Keratinocyte (primary cell): ENCODE measurements around the gene NSG1. TPM values are rescaled to one million over a fixed set of nuclear protein-coding genes. Genes with fewer than 3 reads are reported as not detected.

ENCODE experiments used
- DNase-seq: peaks from one replicate; pipeline ENCODE4 v3.0.0-alpha.2; 2011; ENCODE audit warnings: low read depth, missing footprints, low spot score
- FAIRE-seq: peaks from 2 replicates; lab custom pipeline; 2011; peaks lifted over from hg19 to GRCh38; lab: Jason Lieb, UNC
- H2AFZ ChIP-seq: 2 replicates; pipeline ENCODE4 v1.6.0; 2012; ENCODE audit warnings: low read length, control low read depth, inconsistent platforms; ENCODE audit not compliant: control insufficient read depth
- H3K27ac ChIP-seq: 2 replicates; pipeline ENCODE4 v1.5.1; 2011; ENCODE audit warnings: low read length; ENCODE audit not compliant: control insufficient read depth, insufficient read depth
- H3K27me3 ChIP-seq: 3 replicates; pipeline ENCODE4 v1.6.0; 2011; ENCODE audit warnings: low read length; ENCODE audit not compliant: control insufficient read depth, insufficient read depth; ENCODE audit errors: extremely low read depth
- H3K36me3 ChIP-seq, 2 experiments: 2 replicates in 1 of 2; 3 replicates in 1 of 2; pipeline ENCODE4 v1.5.1; 2011; ENCODE audit warnings: low read length in 2 of 2, mild to moderate bottlenecking in 1 of 2; ENCODE audit not compliant: control insufficient read depth in 2 of 2, insufficient read depth in 2 of 2; ENCODE audit errors: extremely low read depth in 1 of 2
- H3K4me1 ChIP-seq: 3 replicates; pipeline ENCODE4 v1.5.1; 2011; ENCODE audit warnings: low read length; ENCODE audit not compliant: control insufficient read depth, insufficient read depth; ENCODE audit errors: extremely low read depth
- H3K4me2 ChIP-seq: 3 replicates; pipeline ENCODE4 v1.6.0; 2011; ENCODE audit warnings: low read depth, low read length; ENCODE audit not compliant: control insufficient read depth, insufficient read depth; ENCODE audit errors: extremely low read depth
- H3K4me3 ChIP-seq, 3 experiments: fragments of 200-600 bp in 1 of 3; sonication (generic) in 1 of 3; 2 replicates in 2 of 3; 3 replicates in 1 of 3; pipeline ENCODE4 v1.5.1; 2011 to 2016; ENCODE audit warnings: low read length in 3 of 3, mild to moderate bottlenecking in 3 of 3, control low read depth in 2 of 3, inconsistent platforms in 1 of 3, low read depth in 1 of 3, mixed read lengths in 1 of 3, mixed run types in 1 of 3, moderate library complexity in 1 of 3; ENCODE audit not compliant: control insufficient read depth in 2 of 3, insufficient read depth in 2 of 3; ENCODE audit errors: extremely low read depth in 1 of 3
- H3K79me2 ChIP-seq: 2 replicates; pipeline ENCODE4 v1.6.0; 2012; ENCODE audit warnings: low read length; ENCODE audit not compliant: control insufficient read depth, insufficient read depth
- H3K9ac ChIP-seq: 3 replicates; pipeline ENCODE4 v1.6.0; 2011; ENCODE audit warnings: low read length; ENCODE audit not compliant: control insufficient read depth, insufficient read depth; ENCODE audit errors: extremely low read depth
- H3K9me1 ChIP-seq: 3 replicates; pipeline ENCODE4 v1.6.0; 2011; ENCODE audit warnings: low read length; ENCODE audit not compliant: control insufficient read depth, insufficient read depth; ENCODE audit errors: extremely low read depth
- H3K9me3 ChIP-seq: 2 replicates; pipeline ENCODE4 v1.5.1; 2012; ENCODE audit warnings: low read depth, low read length; ENCODE audit not compliant: control insufficient read depth
- H4K20me1 ChIP-seq: 3 replicates; pipeline ENCODE4 v1.6.0; 2011; ENCODE audit warnings: low read length; ENCODE audit not compliant: control insufficient read depth, insufficient read depth; ENCODE audit errors: extremely low read depth
- CTCF ChIP-seq, 3 experiments: IDR thresholded peaks in 1 of 3; conservative IDR thresholded peaks in 1 of 3; optimal IDR thresholded peaks in 1 of 3; 2 replicates in 2 of 3; 3 replicates in 1 of 3; pipeline versions ENCODE3 to v1.5.1; 2011; ENCODE audit warnings: low read length in 3 of 3, mild to moderate bottlenecking in 3 of 3, moderate library complexity in 2 of 3, control low read depth in 1 of 3, inconsistent platforms in 1 of 3; ENCODE audit not compliant: insufficient read depth in 2 of 3; ENCODE audit errors: extremely low read depth in 1 of 3
- EZH2 ChIP-seq: IDR thresholded peaks from one replicate; pipeline ENCODE4 v1.6.1; 2012; ENCODE audit warnings: inconsistent platforms, mild to moderate bottlenecking, low read length, moderate library complexity
- dilution Hi-C: fragments of 300-500 bp; cut with MboI; formaldehyde crosslinking; loops from one replicate; pipeline ENCODE4 v1.7.0; 2020; ENCODE audit warnings: low sequenced_read_pairs; ENCODE audit not compliant: extremely low pct_ligation_motif_present
- polyA plus RNA-seq, 5 experiments: library from polyadenylated mRNA; depleted of rRNA in 3 of 5; stranded (reverse) in 3 of 5; stranded (forward) in 1 of 5; unstranded in 1 of 5; fragments of >200 nt; gene quantifications; 1 replicate in 1 of 5; 2 replicates in 3 of 5; 3 replicates in 1 of 5; pipeline versions ENCODE4 v1.2.1 to v1.2.3, GENCODE V29; 2011 to 2012; ENCODE audit warnings: missing spikeins in 2 of 5, low read depth in 1 of 5, low replicate concordance in 1 of 5

The NSG1 gene
- polyA plus RNA-seq, 1 donor (not counting 4 experiments of a cell fraction or from before 2014, with no cell fraction given), result 49.3 TPM

- H3K9me3 ChIP-seq, result no peaks in the 10 kb centered on the region
- peaks cover 2 to 11% of the 10 kb centered on the region in 2 experiments for H3K36me3 ChIP-seq
- no peak overlapping the region for H2AFZ ChIP-seq
- DNase-seq, result no peak
- H3K9me1 ChIP-seq, result no peaks in the 10 kb centered on the region
- no peak overlapping the region for H3K27ac ChIP-seq
- TF ChIP-seq CTCF (optimal IDR thresholded peaks at IDR 0.05 in 1 of 3, IDR thresholded peaks at IDR 0.05 in 1 of 3, conservative IDR thresholded peaks at IDR 0.05 in 1 of 3; ENCODE audit: extremely low read depth in 1 of 3, insufficient read depth in 2 of 3, low read length in 3 of 3), result no peak
- no peaks in the 10 kb centered on the region for H3K79me2 ChIP-seq
- no peaks in the 10 kb centered on the region for H3K27me3 ChIP-seq
- dilution Hi-C loops, result no loop called here
- FAIRE-seq, result no peak
- no peak overlapping the region for H3K9ac ChIP-seq
- H3K4me3 ChIP-seq, result no peak overlapping the region
- H4K20me1 ChIP-seq, result peaks cover 3% of the 10 kb centered on the region
- H3K4me1 ChIP-seq, result peaks cover 10% of the 10 kb centered on the region
- no peak overlapping the region for H3K4me2 ChIP-seq
Measured at GRCh38 chr4:4412641-4413372, 25.9 kb downstream of the NSG1 start.

- dilution Hi-C loops, result no loop called here
- no peak for TF ChIP-seq EZH2
- no peak for TF ChIP-seq CTCF (optimal IDR thresholded peaks at IDR 0.05 in 1 of 3, IDR thresholded peaks at IDR 0.05 in 1 of 3, conservative IDR thresholded peaks at IDR 0.05 in 1 of 3; ENCODE audit: extremely low read depth in 1 of 3, insufficient read depth in 2 of 3, low read length in 3 of 3)
- DNase-seq (no peak), FAIRE-seq (no peak)
- Histone ChIP-seq H4K20me1 (no peaks in the 10 kb centered on the region), H3K4me1 (peaks cover 4% of the 10 kb centered on the region), H3K9me3 (no peaks in the 10 kb centered on the region), H3K9ac (no peak overlapping the region), H3K4me2 (no peak overlapping the region), H3K9me1 (no peaks in the 10 kb centered on the region), H3K79me2 (no peaks in the 10 kb centered on the region), H3K27ac (no peak overlapping the region), H2AFZ (no peak overlapping the region), H3K4me3 (no peak overlapping the region), H3K36me3 (peaks cover 2 to 13% of the 10 kb centered on the region in 2 experiments), H3K27me3 (no peaks in the 10 kb centered on the region)
Measured at GRCh38 chr4:4413373-4413725, 26.4 kb downstream of the NSG1 start.
